WTC11 (cell line): ENCODE measurements around the gene ANO1. TPM values are rescaled to one million over a fixed set of nuclear protein-coding genes. Genes with fewer than 3 reads are reported as not detected.

Experiments used
- ATF6 ChIP-seq: sonication (generic); formaldehyde crosslinking; IDR thresholded peaks from 2 replicates; pipeline ENCODE4 v1.8.1; 2023; ENCODE audit warnings: mild to moderate bottlenecking, missing genetic modification reagents
- CREM ChIP-seq: sonication (generic); formaldehyde crosslinking; IDR thresholded peaks from 2 replicates; pipeline ENCODE4 v1.8.1; 2022; ENCODE audit warnings: mild to moderate bottlenecking, missing genetic modification reagents, moderate library complexity
- E2F4 ChIP-seq: sonication (generic); formaldehyde crosslinking; IDR thresholded peaks from 2 replicates; pipeline ENCODE4 v1.8.1; 2022; ENCODE audit warnings: low read depth, mild to moderate bottlenecking, moderate library complexity, missing genetic modification reagents, borderline replicate concordance
- ELF4 ChIP-seq: sonication (generic); formaldehyde crosslinking; IDR thresholded peaks from 2 replicates; pipeline ENCODE4 v1.8.1; 2022; ENCODE audit warnings: low read depth, mild to moderate bottlenecking, moderate library complexity, missing genetic modification reagents
- EMX1 ChIP-seq: fragments of 250-450 bp; sonication (Bioruptor Pico); IDR thresholded peaks from 2 replicates; pipeline ENCODE4 v1.8.0; 2021; ENCODE audit warnings: mild to moderate bottlenecking
- ETV6 ChIP-seq: sonication (generic); formaldehyde crosslinking; IDR thresholded peaks from 2 replicates; pipeline ENCODE4 v1.8.1; 2022; ENCODE audit warnings: mild to moderate bottlenecking, missing genetic modification reagents
- IRF2 ChIP-seq: sonication (generic); formaldehyde crosslinking; IDR thresholded peaks from 2 replicates; pipeline ENCODE4 v1.8.0; 2022; ENCODE audit warnings: low read depth, missing genetic modification reagents, borderline replicate concordance
- JUN ChIP-seq: sonication (generic); formaldehyde crosslinking; IDR thresholded peaks from 2 replicates; pipeline ENCODE4 v1.8.0; 2023; ENCODE audit warnings: mild to moderate bottlenecking, missing genetic modification reagents
- KAT7 ChIP-seq: sonication (generic); formaldehyde crosslinking; IDR thresholded peaks from 2 replicates; pipeline ENCODE4 v1.8.1; 2023; ENCODE audit warnings: missing genetic modification reagents, mild to moderate bottlenecking, borderline replicate concordance
- MXD4 ChIP-seq: fragments of 250-450 bp; sonication (Bioruptor Pico); IDR thresholded peaks from 2 replicates; pipeline ENCODE4 v1.8.0; 2021; ENCODE audit warnings: mild to moderate bottlenecking, moderate library complexity, borderline replicate concordance
- MYBL2 ChIP-seq: sonication (generic); formaldehyde crosslinking; IDR thresholded peaks from 2 replicates; pipeline ENCODE4 v1.8.1; 2023; ENCODE audit warnings: mild to moderate bottlenecking, moderate library complexity, missing genetic modification reagents
- NFATC4 ChIP-seq: fragments of 250-450 bp; sonication (Bioruptor Pico); IDR thresholded peaks from 2 replicates; pipeline ENCODE4 v1.9.0; 2021; ENCODE audit warnings: mild to moderate bottlenecking
- NFYB ChIP-seq: sonication (generic); formaldehyde crosslinking; conservative IDR thresholded peaks from 2 replicates; pipeline ENCODE4 v1.8.0; 2022; ENCODE audit warnings: low read depth, missing genetic modification reagents
- NR1H2 ChIP-seq: sonication (generic); formaldehyde crosslinking; IDR thresholded peaks from 2 replicates; pipeline ENCODE4 v1.9.0; 2021; ENCODE audit warnings: mild to moderate bottlenecking, moderate library complexity, missing genetic modification reagents
- PRDM15 ChIP-seq: sonication (generic); formaldehyde crosslinking; IDR thresholded peaks from 2 replicates; pipeline ENCODE4 v1.8.0; 2022; ENCODE audit warnings: missing genetic modification reagents
- TEAD1 ChIP-seq: sonication (generic); formaldehyde crosslinking; IDR thresholded peaks from 2 replicates; pipeline ENCODE4 v1.8.0; 2022; ENCODE audit warnings: mild to moderate bottlenecking, missing genetic modification reagents
- TEAD4 ChIP-seq: sonication (generic); formaldehyde crosslinking; IDR thresholded peaks from 2 replicates; pipeline ENCODE4 v1.8.0; 2022; ENCODE audit warnings: mild to moderate bottlenecking, missing genetic modification reagents
- TP53 ChIP-seq: sonication (generic); formaldehyde crosslinking; IDR thresholded peaks from 2 replicates; pipeline ENCODE4 v1.8.1; 2023; ENCODE audit warnings: mild to moderate bottlenecking, missing genetic modification reagents
- USF1 ChIP-seq: sonication (generic); formaldehyde crosslinking; IDR thresholded peaks from 2 replicates; pipeline ENCODE4 v1.8.0; 2022; ENCODE audit warnings: mild to moderate bottlenecking, missing genetic modification reagents
- ZNF232 ChIP-seq: sonication (generic); formaldehyde crosslinking; IDR thresholded peaks from 2 replicates; pipeline ENCODE4 v1.8.0; 2022; ENCODE audit warnings: mild to moderate bottlenecking, missing genetic modification reagents
- ZNF317 ChIP-seq: sonication (generic); formaldehyde crosslinking; IDR thresholded peaks from 2 replicates; pipeline ENCODE4 v1.8.1; 2023; ENCODE audit warnings: low read depth, mild to moderate bottlenecking, moderate library complexity, missing genetic modification reagents, borderline replicate concordance
- ZNF396 ChIP-seq: fragments of 250-450 bp; sonication (Bioruptor Pico); IDR thresholded peaks from 2 replicates; pipeline ENCODE4 v1.8.0; 2021; ENCODE audit warnings: mild to moderate bottlenecking, moderate library complexity, borderline replicate concordance
- ZNF416 ChIP-seq: fragments of 250-450 bp; sonication (Bioruptor Pico); IDR thresholded peaks from 2 replicates; pipeline ENCODE4 v1.9.0; 2021; ENCODE audit warnings: mild to moderate bottlenecking, inconsistent platforms
- ZNF512 ChIP-seq: sonication (generic); formaldehyde crosslinking; IDR thresholded peaks from 2 replicates; pipeline ENCODE4 v1.8.1; 2022; ENCODE audit warnings: missing genetic modification reagents, borderline replicate concordance
- ZNF671 ChIP-seq: fragments of 250-450 bp; sonication (Bioruptor Pico); IDR thresholded peaks from 2 replicates; pipeline ENCODE4 v1.8.0; 2021; ENCODE audit warnings: mild to moderate bottlenecking
- total RNA-seq: library from RNA; stranded (reverse); gene quantifications from 3 replicates; pipeline ENCODE4 v1.2.3, GENCODE V29; 2021
- TF ChIP-seq, protein P1 (sequence below): fragments of 250-450 bp; sonication (Bioruptor Pico); conservative IDR thresholded peaks from 2 replicates; pipeline ENCODE4 v1.9.0; 2021; ENCODE audit warnings: mild to moderate bottlenecking
- TF ChIP-seq, protein P2 (sequence below): sonication (generic); formaldehyde crosslinking; IDR thresholded peaks from 2 replicates; pipeline ENCODE4 v1.8.1; 2023; ENCODE audit warnings: mild to moderate bottlenecking, missing genetic modification reagents, moderate library complexity
- TF ChIP-seq, protein P3 (sequence below): fragments of 250-450 bp; sonication (Bioruptor Pico); IDR thresholded peaks from 2 replicates; pipeline ENCODE4 v1.8.0; 2021; ENCODE audit warnings: mild to moderate bottlenecking

The ANO1 gene
- total RNA-seq, 1 experiment from 2014 or later = 4.1 TPM

DNA sequence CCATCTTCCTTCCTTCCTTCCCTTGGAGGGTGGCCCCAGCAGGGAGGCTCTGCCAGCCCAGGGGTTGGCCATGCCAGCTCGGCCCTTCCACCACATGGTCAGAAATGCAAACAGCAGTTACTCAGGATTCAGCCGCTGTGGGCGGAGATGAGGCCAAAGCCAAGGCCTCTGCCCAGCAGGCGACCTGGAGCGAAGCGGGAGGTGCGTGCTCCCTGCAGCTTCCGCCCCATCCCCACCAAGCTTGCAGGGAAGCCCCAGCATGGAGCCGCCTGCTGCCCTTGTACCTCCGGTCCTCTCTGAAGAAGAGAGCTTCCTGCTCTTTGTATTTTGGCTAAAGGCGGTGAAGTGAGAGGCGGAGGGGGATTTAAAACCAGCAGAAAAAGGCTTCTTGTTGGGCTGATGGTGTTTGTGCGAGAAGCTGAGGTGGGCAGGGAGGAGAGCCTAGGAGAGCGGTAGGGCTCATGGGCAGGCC lies 50.4 kb downstream of the ANO1 start (continued):
- TF ChIP-seq ZNF232 (CRISPR knock-in tag) (peak; percentile 61; the same call in 1 of the 2 replicates), ELF4 (CRISPR knock-in tag) (no peak), USF1 (CRISPR knock-in tag) (peak; percentile 22; the same call in 1 of the 2 replicates), TEAD1 (CRISPR knock-in tag) (peak; percentile 92), ATF6 (CRISPR knock-in tag) (no peak), NR1H2 (no peak), MXD4 (CRISPR knock-in tag) (no peak), ZNF396 (CRISPR knock-in tag) (no peak), NFATC4 (CRISPR knock-in tag) (no peak), PRDM15 (no peak), ZNF512 (no peak), KAT7 (CRISPR knock-in tag) (no peak), MYBL2 (CRISPR knock-in tag) (no peak), E2F4 (CRISPR knock-in tag) (no peak), IRF2 (no peak), TP53 (CRISPR knock-in tag) (peak; percentile 87), NFYB (CRISPR knock-in tag) (no peak), ETV6 (no peak), ZNF671 (CRISPR knock-in tag) (no peak), TEAD4 (no peak), JUN (CRISPR knock-in tag) (no peak), ZNF317 (CRISPR knock-in tag) (no peak), CREM (CRISPR knock-in tag) (no peak), ZNF416 (CRISPR knock-in tag) (no peak), EMX1 (CRISPR knock-in tag) (no peak)
- TF ChIP-seq, protein P1, sequence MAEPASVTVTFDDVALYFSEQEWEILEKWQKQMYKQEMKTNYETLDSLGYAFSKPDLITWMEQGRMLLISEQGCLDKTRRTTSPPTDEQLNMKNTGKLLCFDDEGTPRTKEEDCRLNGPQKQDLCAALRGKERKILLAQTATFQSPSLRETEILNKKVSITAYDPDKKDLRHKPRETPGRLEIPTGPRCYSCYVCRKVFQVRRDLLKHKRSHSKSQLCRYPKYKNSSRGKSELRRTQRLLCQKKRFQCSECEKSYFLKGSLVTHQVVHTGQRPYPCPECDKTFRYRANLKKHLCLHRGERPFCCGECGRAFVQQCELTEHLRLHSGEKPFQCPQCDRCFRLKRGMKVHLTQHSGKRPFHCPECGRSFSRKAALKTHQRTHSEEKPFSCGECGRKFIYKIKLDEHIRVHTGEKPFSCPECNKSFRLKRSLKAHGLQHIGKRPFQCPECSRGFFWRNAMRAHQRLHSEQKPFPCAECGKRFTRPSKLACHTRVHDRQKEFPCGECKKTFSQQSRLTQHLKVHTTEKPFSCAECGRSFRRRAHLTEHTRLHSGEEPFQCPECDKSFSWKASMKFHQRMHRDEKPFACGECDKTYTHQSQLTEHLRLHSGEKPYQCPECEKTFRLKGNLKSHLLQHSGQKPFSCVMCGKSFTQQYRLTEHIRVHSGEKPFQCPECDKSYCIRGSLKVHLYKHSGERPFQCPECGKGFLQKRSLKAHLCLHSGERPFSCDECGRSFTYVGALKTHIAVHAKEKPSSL (CRISPR knock-in tag) = no peak
- TF ChIP-seq, protein P2, sequence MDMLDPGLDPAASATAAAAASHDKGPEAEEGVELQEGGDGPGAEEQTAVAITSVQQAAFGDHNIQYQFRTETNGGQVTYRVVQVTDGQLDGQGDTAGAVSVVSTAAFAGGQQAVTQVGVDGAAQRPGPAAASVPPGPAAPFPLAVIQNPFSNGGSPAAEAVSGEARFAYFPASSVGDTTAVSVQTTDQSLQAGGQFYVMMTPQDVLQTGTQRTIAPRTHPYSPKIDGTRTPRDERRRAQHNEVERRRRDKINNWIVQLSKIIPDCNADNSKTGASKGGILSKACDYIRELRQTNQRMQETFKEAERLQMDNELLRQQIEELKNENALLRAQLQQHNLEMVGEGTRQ (CRISPR knock-in tag) = peak; percentile 39; the same call in 1 of the 2 replicates
- TF ChIP-seq, protein P3, sequence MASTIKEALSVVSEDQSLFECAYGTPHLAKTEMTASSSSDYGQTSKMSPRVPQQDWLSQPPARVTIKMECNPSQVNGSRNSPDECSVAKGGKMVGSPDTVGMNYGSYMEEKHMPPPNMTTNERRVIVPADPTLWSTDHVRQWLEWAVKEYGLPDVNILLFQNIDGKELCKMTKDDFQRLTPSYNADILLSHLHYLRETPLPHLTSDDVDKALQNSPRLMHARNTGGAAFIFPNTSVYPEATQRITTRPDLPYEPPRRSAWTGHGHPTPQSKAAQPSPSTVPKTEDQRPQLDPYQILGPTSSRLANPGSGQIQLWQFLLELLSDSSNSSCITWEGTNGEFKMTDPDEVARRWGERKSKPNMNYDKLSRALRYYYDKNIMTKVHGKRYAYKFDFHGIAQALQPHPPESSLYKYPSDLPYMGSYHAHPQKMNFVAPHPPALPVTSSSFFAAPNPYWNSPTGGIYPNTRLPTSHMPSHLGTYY (CRISPR knock-in tag) = no peak
